OCI-LY1 (cell line): ENCODE measurements around the gene RHEX.

Experiments used
- H2AFZ ChIP-seq: fragments of 200-600 bp; sonication (generic), shearing (Covaris generic); 2 replicates; pipeline ENCODE4 v1.6.0; 2014; ENCODE audit warnings: antibody characterized with exemption, mild to moderate bottlenecking, low read length
- H3F3A ChIP-seq: fragments of 200-600 bp; sonication (generic), shearing (Covaris generic); 2 replicates; pipeline ENCODE4 v1.6.0; 2014; ENCODE audit warnings: mild to moderate bottlenecking, antibody characterized with exemption, low read length, moderate library complexity; ENCODE audit not compliant: insufficient read depth
- H3K27ac ChIP-seq: fragments of 200-600 bp; sonication (generic); 2 replicates; pipeline ENCODE4 v1.5.1; 2014; ENCODE audit warnings: low read length, mixed run types, mild to moderate bottlenecking, low read depth; ENCODE audit not compliant: poor library complexity, severe bottlenecking
- H3K27me3 ChIP-seq: fragments of 200-600 bp; sonication (generic); 2 replicates; pipeline ENCODE4 v1.6.0; 2014; ENCODE audit warnings: antibody characterized with exemption, mild to moderate bottlenecking, low read length, moderate library complexity; ENCODE audit not compliant: insufficient read depth
- H3K36me3 ChIP-seq: fragments of 200-600 bp; sonication (generic); 2 replicates; pipeline ENCODE4 v1.6.1; 2014; ENCODE audit warnings: mild to moderate bottlenecking, antibody characterized with exemption, low read length, moderate library complexity, mixed read lengths; ENCODE audit not compliant: insufficient read depth
- H3K4me1 ChIP-seq: fragments of 200-600 bp; sonication (generic); 2 replicates; pipeline ENCODE4 v1.5.1; 2014; ENCODE audit warnings: mild to moderate bottlenecking, low read length, moderate library complexity; ENCODE audit not compliant: insufficient read depth, severe bottlenecking
- H3K4me2 ChIP-seq: fragments of 200-600 bp; sonication (generic), shearing (Covaris generic); 2 replicates; pipeline ENCODE4 v1.6.1; 2014; ENCODE audit warnings: low read length
- H3K4me3 ChIP-seq: fragments of 200-600 bp; sonication (generic); 2 replicates; pipeline ENCODE4 v1.5.1; 2014; ENCODE audit warnings: low read length, low read depth, mild to moderate bottlenecking, mixed read lengths; ENCODE audit not compliant: poor library complexity, severe bottlenecking
- H3K79me2 ChIP-seq: fragments of 200-600 bp; shearing (Covaris generic); 2 replicates; pipeline ENCODE4 v1.6.1; 2016; ENCODE audit warnings: mixed run types, low read length, mixed read lengths; ENCODE audit not compliant: insufficient read depth
- H3K9ac ChIP-seq: fragments of 200-600 bp; sonication (generic), shearing (Covaris generic); 2 replicates; pipeline ENCODE4 v1.6.1; 2014; ENCODE audit warnings: mild to moderate bottlenecking, low read length, mixed read lengths
- H3K9me2 ChIP-seq: fragments of 200-600 bp; sonication (generic), shearing (Covaris generic); 2 replicates; pipeline ENCODE4 v1.6.1; 2014; ENCODE audit warnings: low read depth, mild to moderate bottlenecking, low read length, mixed read lengths
- H3K9me3 ChIP-seq: fragments of 200-600 bp; shearing (Covaris generic); 2 replicates; pipeline ENCODE4 v1.6.1; 2014; ENCODE audit warnings: low read length, mixed read lengths
- H4K20me1 ChIP-seq: fragments of 200-600 bp; sonication (generic), shearing (Covaris generic); 2 replicates; pipeline ENCODE4 v1.6.0; 2016; ENCODE audit warnings: mild to moderate bottlenecking, low read length; ENCODE audit not compliant: insufficient read depth
- EZH2 ChIP-seq: fragments of 200-600 bp; sonication (generic), shearing (Covaris generic); IDR thresholded peaks from 2 replicates; pipeline ENCODE4 v1.8.0; 2017; ENCODE audit warnings: borderline replicate concordance, mixed run types, mild to moderate bottlenecking, antibody characterized with exemption, low read length, moderate library complexity, mixed read lengths
- TF ChIP-seq, protein P1 (sequence below): fragments of 200-600 bp; sonication (generic), shearing (Covaris generic); IDR thresholded peaks from 2 replicates; pipeline ENCODE4 v1.5.1; 2017; ENCODE audit warnings: mild to moderate bottlenecking, antibody characterized with exemption, low read length, moderate library complexity, mixed read lengths

The RHEX gene

DNA sequence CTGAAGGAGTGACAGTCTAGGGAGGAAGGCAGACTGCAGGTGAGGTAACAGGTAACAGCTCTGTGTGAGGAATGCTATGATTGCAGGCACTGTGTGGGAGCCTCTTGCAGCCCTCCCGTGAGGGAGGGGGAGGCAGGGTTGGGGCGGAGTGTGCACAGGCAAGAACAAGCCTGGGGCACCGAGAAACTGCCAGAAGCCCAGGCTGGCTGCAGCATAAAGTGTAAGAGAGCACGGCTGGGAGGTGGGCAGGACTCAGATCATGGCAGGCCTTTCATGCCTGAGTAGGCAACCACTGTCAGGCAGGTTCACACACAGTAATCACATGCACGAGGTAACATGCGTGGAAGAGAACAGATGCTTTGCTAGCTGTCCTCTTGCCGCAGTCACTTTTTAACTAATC, 11.3 kb upstream of the RHEX start:
- Histone ChIP-seq H2AFZ (no peak overlapping the region), H3F3A (no peaks in the 10 kb centered on the region), H3K9me3 (no peaks in the 10 kb centered on the region), H3K9ac (no peak overlapping the region; the same call in 1 of the 2 replicates), H3K9me2 (no peaks in the 10 kb centered on the region), H3K36me3 (no peaks in the 10 kb centered on the region), H3K4me3 (no peak overlapping the region), H3K27me3 (no peaks in the 10 kb centered on the region), H3K79me2 (no peaks in the 10 kb centered on the region), H3K4me1 (peaks cover 59% of the 10 kb centered on the region), H3K27ac (peak overlapping the region; percentile 74), H3K4me2 (peak overlapping the region; percentile 44), H4K20me1 (no peaks in the 10 kb centered on the region)
- TF ChIP-seq, protein P1, sequence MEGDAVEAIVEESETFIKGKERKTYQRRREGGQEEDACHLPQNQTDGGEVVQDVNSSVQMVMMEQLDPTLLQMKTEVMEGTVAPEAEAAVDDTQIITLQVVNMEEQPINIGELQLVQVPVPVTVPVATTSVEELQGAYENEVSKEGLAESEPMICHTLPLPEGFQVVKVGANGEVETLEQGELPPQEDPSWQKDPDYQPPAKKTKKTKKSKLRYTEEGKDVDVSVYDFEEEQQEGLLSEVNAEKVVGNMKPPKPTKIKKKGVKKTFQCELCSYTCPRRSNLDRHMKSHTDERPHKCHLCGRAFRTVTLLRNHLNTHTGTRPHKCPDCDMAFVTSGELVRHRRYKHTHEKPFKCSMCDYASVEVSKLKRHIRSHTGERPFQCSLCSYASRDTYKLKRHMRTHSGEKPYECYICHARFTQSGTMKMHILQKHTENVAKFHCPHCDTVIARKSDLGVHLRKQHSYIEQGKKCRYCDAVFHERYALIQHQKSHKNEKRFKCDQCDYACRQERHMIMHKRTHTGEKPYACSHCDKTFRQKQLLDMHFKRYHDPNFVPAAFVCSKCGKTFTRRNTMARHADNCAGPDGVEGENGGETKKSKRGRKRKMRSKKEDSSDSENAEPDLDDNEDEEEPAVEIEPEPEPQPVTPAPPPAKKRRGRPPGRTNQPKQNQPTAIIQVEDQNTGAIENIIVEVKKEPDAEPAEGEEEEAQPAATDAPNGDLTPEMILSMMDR, result no peak
- no peak for TF ChIP-seq EZH2

DNA sequence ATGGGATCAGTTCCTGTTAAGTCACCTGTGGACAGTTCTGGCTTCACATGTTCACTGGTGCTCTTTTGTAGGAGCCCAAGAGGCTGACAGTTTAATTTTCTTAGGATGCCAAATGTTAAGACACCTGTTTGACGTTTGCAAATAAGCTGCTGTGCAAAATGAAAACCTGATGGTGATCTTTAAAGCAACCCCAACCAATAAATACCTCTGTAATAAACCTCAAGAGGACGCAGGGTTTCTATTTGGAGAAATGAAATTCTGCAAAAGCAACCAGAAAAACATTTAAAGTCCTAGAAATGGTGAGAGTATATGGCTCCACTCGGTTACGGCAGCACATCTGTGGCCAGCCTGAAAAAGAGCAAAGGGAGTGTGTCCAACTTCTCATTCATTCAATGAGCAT, 5.7 kb upstream of the RHEX start:
- H3K4me3 ChIP-seq, result no peak overlapping the region
- no peaks in the 10 kb centered on the region for H3K79me2 ChIP-seq
- no peaks in the 10 kb centered on the region for H3K9me2 ChIP-seq
- no peaks in the 10 kb centered on the region for H3K36me3 ChIP-seq
- no peaks in the 10 kb centered on the region for H3K27me3 ChIP-seq
- no peaks in the 10 kb centered on the region for H3K9me3 ChIP-seq
- no peak overlapping the region for H2AFZ ChIP-seq
- no peak overlapping the region for H3K9ac ChIP-seq
- H3K27ac ChIP-seq, result peak overlapping the region; percentile 29
- peaks cover 70% of the 10 kb centered on the region for H3K4me1 ChIP-seq
- H4K20me1 ChIP-seq, result no peaks in the 10 kb centered on the region
- H3K4me2 ChIP-seq, result 0 out of 2 replicates have a peak overlapping the region, but pooled peaks have one; percentile 1
- TF ChIP-seq, protein P1, result no peak
- TF ChIP-seq EZH2, result no peak
- H3F3A ChIP-seq, result peaks cover 7% of the 10 kb centered on the region; the same call in 1 of the 2 replicates

DNA sequence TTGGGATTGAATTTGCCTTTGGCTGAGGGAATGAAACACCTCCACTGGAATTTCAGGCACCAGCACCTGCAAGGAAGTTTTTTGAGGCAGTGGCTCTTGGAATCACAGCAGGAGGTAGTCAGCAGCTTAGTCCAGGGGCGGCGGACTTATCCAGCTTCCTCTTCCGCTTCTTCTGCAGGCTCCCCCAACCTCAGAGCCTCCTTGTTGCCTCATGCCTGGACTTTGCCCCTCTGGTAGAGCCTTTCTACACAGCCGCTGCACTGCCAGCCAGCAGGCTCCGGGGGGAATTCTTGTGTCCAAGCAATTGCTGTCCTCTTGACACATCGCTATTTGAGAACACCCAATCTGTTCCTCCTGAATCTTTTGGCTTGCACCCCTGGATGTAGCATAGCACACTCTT, 4.4 kb upstream of the RHEX start:
- Histone ChIP-seq H3K9ac (no peak overlapping the region), H3K79me2 (no peaks in the 10 kb centered on the region), H2AFZ (no peak overlapping the region), H3K36me3 (no peaks in the 10 kb centered on the region), H3K27me3 (no peaks in the 10 kb centered on the region), H3K27ac (peak overlapping the region; percentile 89), H3K9me3 (no peaks in the 10 kb centered on the region), H3K4me2 (no peak overlapping the region), H3K4me1 (peaks cover 75% of the 10 kb centered on the region), H3K9me2 (no peaks in the 10 kb centered on the region), H3F3A (peaks cover 7% of the 10 kb centered on the region; the same call in 1 of the 2 replicates), H4K20me1 (no peaks in the 10 kb centered on the region), H3K4me3 (no peak overlapping the region)
- TF ChIP-seq, protein P1, result no peak
- no peak for TF ChIP-seq EZH2
